ENCODE results near the gene TK1. TPM values are rescaled to one million over a fixed set of nuclear protein-coding genes. Genes with fewer than 3 reads are reported as not detected.

Gene TK1
- total and polyA plus RNA-seq, 4 experiments from 2014 or later: 0.55 to 1.4 (median 0.88) TPM; not detected in 1

GRCh38 chr17:78163881-78164747 is 22.7 kb downstream of the TK1 start:
- intact Hi-C loops (cut with micrococcal nuclease): no loop called here

DNA sequence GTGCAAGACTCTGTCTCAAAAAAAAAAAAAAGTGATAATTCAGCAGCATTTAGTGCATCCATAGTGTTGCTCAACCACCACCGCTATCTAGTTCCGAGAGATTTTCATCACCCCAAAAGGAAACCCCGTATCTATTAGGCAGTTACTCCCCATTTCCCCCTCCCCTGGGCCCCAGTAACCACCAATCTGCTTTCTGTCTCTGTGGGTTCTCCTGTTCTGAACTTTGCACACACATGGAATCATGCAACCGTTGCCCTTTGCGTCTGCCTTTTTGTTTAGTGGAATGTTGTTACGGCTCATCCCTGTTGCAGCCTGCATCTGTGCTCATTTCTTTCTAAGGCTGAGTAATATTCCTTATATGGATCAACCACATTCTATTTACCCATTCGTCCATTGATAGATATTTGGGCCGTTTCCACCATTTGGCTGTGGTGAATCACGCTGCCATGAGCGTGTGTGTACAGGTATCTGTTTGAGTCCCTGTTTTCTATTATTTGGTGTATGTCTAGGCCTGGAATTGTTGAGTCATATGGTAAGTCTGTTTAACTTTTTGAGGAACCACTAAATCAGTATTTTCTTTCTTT is 27.2 kb downstream of the TK1 start:
- no peaks in the 10 kb centered on the region for H3K27me3 ChIP-seq (ENCODE audit: insufficient read depth, low read length)
- CTCF ChIA-PET (ENCODE audit: partially characterized antibody): no interaction called here
- POLR2A ChIA-PET (ENCODE audit: partially characterized antibody): no interaction called here
- Mint-ChIP-seq H3K4me3 (no peak overlapping the region), H3K36me3 (no peaks in the 10 kb centered on the region), H3K27ac (no peak overlapping the region), H3K4me1 (peaks cover 5 to 8% (median 7%) of the 10 kb centered on the region in 4 donors), H3K9me3 (no peaks in the 10 kb centered on the region), H3K27me3 (no peaks in the 10 kb centered on the region)
- H3K4me1 ChIP-seq (ENCODE audit: insufficient read depth, low read length): no peaks in the 10 kb centered on the region
- intact Hi-C loops (cut with micrococcal nuclease): no loop called here
- DNase-seq: no peak
- H3K9me3 ChIP-seq (ENCODE audit: control insufficient read depth in 1 of 2, low read length in 2 of 2): no peaks in the 10 kb centered on the region
- H3K36me3 ChIP-seq (ENCODE audit: insufficient read depth, low read length): no peaks in the 10 kb centered on the region
- no peak overlapping the region for H3K4me3 ChIP-seq (ENCODE audit: low read length in 2 of 2)
- H3K27ac ChIP-seq (ENCODE audit: low read depth, low read length): no peak overlapping the region

More at GRCh38 chr17:78163881-78164747, 22.7 kb downstream of the TK1 start:
- POLR2A ChIA-PET (ENCODE audit: partially characterized antibody): interaction anchor here (1.0 to 1.1 kb wide), 2 partner anchors 20 to 39 kb away, joined by 3 read pairs; no protein-coding TSS in a partner anchor
- DNase-seq: no peak
- H3K4me1 Mint-ChIP-seq: peaks cover 3 to 10% (median 7%) of the 10 kb centered on the region in 4 donors
- Histone ChIP-seq H3K4me1 (ENCODE audit: insufficient read depth, low read length) (peaks cover 8% of the 10 kb centered on the region), H3K9me3 (ENCODE audit: control insufficient read depth in 1 of 2, low read length in 2 of 2) (no peaks in the 10 kb centered on the region), H3K4me3 (ENCODE audit: low read length in 2 of 2) (no peak overlapping the region), H3K27me3 (ENCODE audit: insufficient read depth, low read length) (no peaks in the 10 kb centered on the region), H3K27ac (ENCODE audit: low read depth, low read length) (no peak overlapping the region), H3K36me3 (ENCODE audit: insufficient read depth, low read length) (no peaks in the 10 kb centered on the region)
- H3K4me3 Mint-ChIP-seq: peak overlapping the region in 1 of 8 donors; percentile 25
- H3K36me3 Mint-ChIP-seq: no peaks in the 10 kb centered on the region
- H3K9me3 Mint-ChIP-seq: peaks cover 0 to 1% (median 0%) of the 10 kb centered on the region in 8 donors
- CTCF ChIA-PET (ENCODE audit: partially characterized antibody): interaction anchor here (1.3 to 1.5 kb wide), 2 partner anchors 11 to 13 kb away, joined by 4 to 5 read pairs; no protein-coding TSS in a partner anchor
- H3K27ac Mint-ChIP-seq: no peak overlapping the region
- no peaks in the 10 kb centered on the region for H3K27me3 Mint-ChIP-seq

GRCh38 chr17:78154903-78155811 is 31.7 kb downstream of the TK1 start:
- H3K9me3 Mint-ChIP-seq: no peaks in the 10 kb centered on the region
- intact Hi-C loops (cut with micrococcal nuclease): no loop called here
- DNase-seq: no peak
- no peaks in the 10 kb centered on the region for H3K27me3 Mint-ChIP-seq
- peaks cover 5 to 8% (median 7%) of the 10 kb centered on the region in 4 donors for H3K4me1 Mint-ChIP-seq
- Histone ChIP-seq H3K4me3 (ENCODE audit: low read length in 2 of 2) (no peak overlapping the region), H3K4me1 (ENCODE audit: insufficient read depth, low read length) (no peaks in the 10 kb centered on the region), H3K9me3 (ENCODE audit: control insufficient read depth in 1 of 2, low read length in 2 of 2) (no peaks in the 10 kb centered on the region), H3K36me3 (ENCODE audit: insufficient read depth, low read length) (no peaks in the 10 kb centered on the region), H3K27me3 (ENCODE audit: insufficient read depth, low read length) (no peaks in the 10 kb centered on the region), H3K27ac (ENCODE audit: low read depth, low read length) (no peak overlapping the region)
- H3K4me3 Mint-ChIP-seq: no peak overlapping the region
- ChIA-PET POLR2A (ENCODE audit: partially characterized antibody) (no interaction called here), CTCF (ENCODE audit: partially characterized antibody) (interaction anchor here (1.0 kb wide), 1 partner anchor 21 kb away, joined by 3 read pairs; no protein-coding TSS in a partner anchor)
- H3K36me3 Mint-ChIP-seq: no peaks in the 10 kb centered on the region
- peak overlapping the region in 3 of 7 donors; percentile 13 to 50 (median 42) for H3K27ac Mint-ChIP-seq

GRCh38 chr17:78151514-78152008 is 35.3 kb downstream of the TK1 start:
- ChIA-PET CTCF (ENCODE audit: partially characterized antibody) (interaction anchor here (1.0 kb wide), 1 partner anchor 25 kb away, joined by 3 read pairs; no protein-coding TSS in a partner anchor), POLR2A (ENCODE audit: partially characterized antibody) (interaction anchor here (0.7 to 2.0 kb wide), 6 partner anchors 8 to 38 kb away, joined by 3 to 7 read pairs (median 4); no protein-coding TSS in a partner anchor)
- H3K4me3 ChIP-seq (ENCODE audit: low read length in 2 of 2): no peak overlapping the region
- H3K36me3 ChIP-seq (ENCODE audit: insufficient read depth, low read length): no peaks in the 10 kb centered on the region
- no peak for DNase-seq
- no peaks in the 10 kb centered on the region for H3K27me3 ChIP-seq (ENCODE audit: insufficient read depth, low read length)
- Mint-ChIP-seq H3K27ac (no peak overlapping the region), H3K4me3 (no peak overlapping the region), H3K9me3 (peaks cover 0 to 2% (median 0%) of the 10 kb centered on the region in 8 donors), H3K4me1 (peaks cover 4 to 15% (median 10%) of the 10 kb centered on the region in 4 donors), H3K27me3 (no peaks in the 10 kb centered on the region), H3K36me3 (no peaks in the 10 kb centered on the region)
- intact Hi-C loops (cut with micrococcal nuclease): no loop called here
- H3K27ac ChIP-seq (ENCODE audit: low read depth, low read length): no peak overlapping the region
- no peaks in the 10 kb centered on the region for H3K9me3 ChIP-seq (ENCODE audit: control insufficient read depth in 1 of 2, low read length in 2 of 2)
- peaks cover 13% of the 10 kb centered on the region for H3K4me1 ChIP-seq (ENCODE audit: insufficient read depth, low read length)

DNA sequence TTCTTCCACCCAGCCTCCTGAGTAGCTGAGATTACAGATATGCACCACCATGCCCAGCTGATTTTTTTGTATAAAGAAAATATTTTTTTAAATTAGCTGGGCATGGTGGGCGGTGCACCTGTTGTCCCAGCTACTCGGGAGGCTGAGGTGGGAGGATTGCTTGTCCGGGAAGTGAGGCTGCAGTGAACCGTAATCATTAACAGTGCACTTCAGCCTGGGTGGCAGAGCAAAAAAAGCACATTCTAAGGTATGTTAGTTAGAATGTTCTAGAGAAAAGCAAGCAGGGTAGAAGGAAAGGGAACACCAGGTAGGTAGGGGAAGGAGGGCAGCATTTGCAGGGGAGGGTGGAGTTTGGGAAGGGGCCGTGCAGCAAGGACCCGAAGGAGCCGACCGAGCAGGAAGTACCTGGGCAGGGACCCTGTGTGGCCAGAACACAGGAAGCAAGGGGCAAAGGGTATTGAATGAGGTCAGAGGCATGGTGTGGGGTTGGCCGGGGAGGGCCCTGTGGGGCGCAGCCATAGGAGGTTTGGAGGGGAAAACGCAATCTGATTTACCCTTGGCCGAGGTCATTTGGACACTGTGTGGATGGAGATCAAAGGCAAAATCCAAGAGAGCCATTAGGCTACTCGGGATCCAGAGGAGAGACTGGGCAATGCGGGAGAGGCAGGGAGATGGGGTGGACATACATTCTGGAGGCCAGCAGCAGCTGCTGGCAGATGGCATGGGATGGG is 38.4 kb downstream of the TK1 start:
- Histone ChIP-seq H3K4me1 (ENCODE audit: insufficient read depth, low read length) (peaks cover 26% of the 10 kb centered on the region), H3K27ac (ENCODE audit: low read depth, low read length) (no peak overlapping the region), H3K36me3 (ENCODE audit: insufficient read depth, low read length) (no peaks in the 10 kb centered on the region), H3K4me3 (ENCODE audit: low read length in 2 of 2) (no peak overlapping the region), H3K9me3 (ENCODE audit: control insufficient read depth in 1 of 2, low read length in 2 of 2) (no peaks in the 10 kb centered on the region), H3K27me3 (ENCODE audit: insufficient read depth, low read length) (no peaks in the 10 kb centered on the region)
- H3K4me1 Mint-ChIP-seq: peaks cover 2 to 20% (median 13%) of the 10 kb centered on the region in 4 donors
- CTCF ChIA-PET (ENCODE audit: partially characterized antibody): no interaction called here
- no peak for DNase-seq
- peaks cover 0 to 2% (median 0%) of the 10 kb centered on the region in 8 donors for H3K9me3 Mint-ChIP-seq
- H3K27me3 Mint-ChIP-seq: no peaks in the 10 kb centered on the region
- H3K4me3 Mint-ChIP-seq: no peak overlapping the region
- no peaks in the 10 kb centered on the region for H3K36me3 Mint-ChIP-seq
- POLR2A ChIA-PET (ENCODE audit: partially characterized antibody): interaction anchor here (1.1 to 1.8 kb wide), 2 partner anchors 15 to 40 kb away, joined by 4 read pairs; no protein-coding TSS in a partner anchor
- peak overlapping the region in 3 of 7 donors; percentile 23 to 84 (median 57) for H3K27ac Mint-ChIP-seq
- intact Hi-C loops (cut with micrococcal nuclease): no loop called here

DNA sequence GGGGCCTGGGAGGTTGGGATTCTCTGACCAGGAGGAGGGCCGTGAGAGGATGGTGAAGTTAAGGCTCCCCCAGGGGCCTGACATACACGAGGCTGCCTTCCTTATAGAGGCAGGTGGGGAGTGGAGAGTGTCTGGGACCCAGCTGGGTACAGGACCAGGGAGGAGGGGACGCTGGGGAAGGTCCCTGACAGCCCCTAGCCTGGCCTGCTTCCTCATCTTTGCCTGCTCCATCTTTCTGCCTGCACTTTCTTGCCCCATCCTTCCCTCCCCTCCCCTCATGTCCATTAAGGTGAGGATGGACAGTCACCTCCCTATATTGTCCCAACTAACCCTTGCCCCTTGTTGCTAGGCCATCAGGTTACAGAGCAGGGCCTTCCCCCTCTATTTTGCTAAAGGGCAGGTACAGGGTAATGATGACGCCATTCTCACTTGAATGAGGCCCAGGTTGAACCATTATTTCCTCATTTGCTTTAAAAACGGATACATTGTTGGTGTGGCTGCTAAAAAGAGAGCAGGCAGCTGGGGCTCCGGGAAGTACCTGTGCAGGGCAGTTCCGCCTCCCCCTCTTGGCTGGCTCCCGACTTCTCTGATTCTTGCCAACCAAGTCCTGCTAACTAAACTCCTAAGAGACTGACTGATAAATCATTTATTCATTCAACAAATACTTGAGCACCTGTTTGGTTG is 39.4 kb downstream of the TK1 start:
- CTCF ChIA-PET (ENCODE audit: partially characterized antibody): no interaction called here
- peaks cover 0 to 2% (median 0%) of the 10 kb centered on the region in 8 donors for H3K9me3 Mint-ChIP-seq
- no peaks in the 10 kb centered on the region for H3K27me3 Mint-ChIP-seq
- Histone ChIP-seq H3K4me1 (ENCODE audit: insufficient read depth, low read length) (peaks cover 33% of the 10 kb centered on the region), H3K36me3 (ENCODE audit: insufficient read depth, low read length) (peaks cover 3% of the 10 kb centered on the region), H3K27ac (ENCODE audit: low read depth, low read length) (no peak overlapping the region), H3K9me3 (ENCODE audit: control insufficient read depth in 1 of 2, low read length in 2 of 2) (no peaks in the 10 kb centered on the region), H3K4me3 (ENCODE audit: low read length in 2 of 2) (no peak overlapping the region), H3K27me3 (ENCODE audit: insufficient read depth, low read length) (no peaks in the 10 kb centered on the region)
- intact Hi-C loops (cut with micrococcal nuclease): no loop called here
- POLR2A ChIA-PET (ENCODE audit: partially characterized antibody): interaction anchor here (0.8 to 2.0 kb wide), 3 partner anchors 9 to 14 kb away, joined by 4 to 8 read pairs (median 4); no protein-coding TSS in a partner anchor
- H3K4me3 Mint-ChIP-seq: peak overlapping the region in 1 of 8 donors; percentile 15
- peaks cover 5 to 30% (median 18%) of the 10 kb centered on the region in 4 donors for H3K4me1 Mint-ChIP-seq
- H3K27ac Mint-ChIP-seq: peak overlapping the region; percentile 12 to 81 (median 53)
- DNase-seq: no peak
- H3K36me3 Mint-ChIP-seq: peaks cover 2 to 3% of the 10 kb centered on the region in 2 donors

All from CD4-positive, alpha-beta memory T cell (primary cell).